Psoas muscle (tissue), 8 donors: ENCODE results near the gene SRSF12. TPM values are rescaled to one million over a fixed set of nuclear protein-coding genes. Genes with fewer than 3 reads are reported as not detected.

Experiments
- ATAC-seq, 4 donors: fragments of 200-7000 bp; cut with Tn5 transposase; one replicate each; pipeline ENCODE4 v1.9.1; 2020; ENCODE audit warnings: moderate library complexity in 3 of 4, mild to moderate bottlenecking in 2 of 4
- DNase-seq, 2 donors: peaks; one replicate each; pipeline ENCODE4 v3.0.0-alpha.2; 2020
- H3K27ac ChIP-seq: fragments of 200-600 bp; one replicate; pipeline ENCODE4 v1.8.0; 2022
- H3K27me3 ChIP-seq, 3 donors: fragments of 200-600 bp in 1 of 3; one replicate each; pipeline versions ENCODE4 v1.6.1 to v1.8.0; 2013 to 2022; ENCODE audit warnings: low read length in 2 of 3, mild to moderate bottlenecking in 2 of 3, moderate library complexity in 1 of 3; ENCODE audit not compliant: insufficient read depth in 3 of 3
- H3K36me3 ChIP-seq, 2 donors: fragments of 200-600 bp in 1 of 2; one replicate each; pipeline versions ENCODE4 v1.6.1 to v1.8.0; 2013 to 2022; ENCODE audit warnings: low read depth in 1 of 2, mild to moderate bottlenecking in 1 of 2, moderate library complexity in 1 of 2; ENCODE audit not compliant: insufficient read depth in 1 of 2
- H3K4me1 ChIP-seq: fragments of 200-600 bp; one replicate; pipeline ENCODE4 v1.8.0; 2022
- H3K4me3 ChIP-seq: fragments of 200-600 bp; one replicate; pipeline ENCODE4 v1.8.0; 2022; ENCODE audit warnings: mild to moderate bottlenecking
- H3K9me3 ChIP-seq: fragments of 200-600 bp; one replicate; pipeline ENCODE4 v1.8.0; 2022
- CTCF ChIP-seq: fragments of 200-600 bp; IDR thresholded peaks from one replicate; pipeline ENCODE4 v1.8.0; 2022; ENCODE audit warnings: antibody characterized with exemption
- WGBS, 3 donors: extraction: QIAGEN DNeasy Blood & Tissue Kit; methylation state at CpG; one replicate each; pipeline versions ENCODE4 v1.1.6 to v1.1.7; 2013; 5-methylcytosine and 5-hydroxymethylcytosine counted together
- intact Hi-C, 2 donors: fragments of 100-400 bp; cut with DNase I; formaldehyde crosslinking; loops; one replicate each; pipeline versions ENCODE4 v1.11.0 to v1.14.2; 2022
- polyA plus RNA-seq, 3 donors: library from polyadenylated mRNA; stranded (reverse); fragments of 200-250 nt; gene quantifications; one replicate each; pipeline ENCODE4 v1.2.3, GENCODE V29; 2013
- total RNA-seq, 4 donors: library from RNA; stranded (reverse); fragmentation: NEBNext Ultra II Directional in 2 of 4; extraction: Animal tissue kit (Norgen Biotek cat#: 25700) in 2 of 4; gene quantifications; one replicate each; pipeline versions ENCODE4 v1.2.1 to v1.2.4, GENCODE V29; 2021 to 2023
- donor health status: healthy with polysubstance abuse.
- donor health status: DM: no; HTN: no; CAD: no; lungs with moderate emphysema.
- donor health status: Bipolar disorder and iron deficiency.
- donor health status: healthy.
- donor health status: DM: yes; HTN: yes; CAD: no.
- donor health status: DM: no; HTN: no; CAD: no.
- donor health status: DM: no; HTN: no; CAD: no.
- donor health status: DM: yes; HTN: yes; CAD: no.

SRSF12 gene
- total and polyA plus RNA-seq, 7 donors = 0.09 to 0.71 (median 0.21) TPM

- H3K9me3 ChIP-seq = no peaks in the 10 kb centered on the region
- H3K36me3 ChIP-seq = peaks cover 0 to 87% of the 10 kb centered on the region in 2 donors
- no peaks in the 10 kb centered on the region for H3K27me3 ChIP-seq
- WGBS, 3 donors = 78 to 89% (median 85%) methylated on average over 1 of the region's 1 CpG
- peaks cover 14% of the 10 kb centered on the region for H3K4me1 ChIP-seq
- ATAC-seq (no peak), DNase-seq (no peak)
- intact Hi-C loops = no loop called here
- peak overlapping the region; percentile 28 for H3K27ac ChIP-seq
- no peak overlapping the region for H3K4me3 ChIP-seq
- TF ChIP-seq CTCF = no peak
Measured at GRCh38 chr6:89154131-89154530, 36.3 kb upstream of the SRSF12 start.

- intact Hi-C loops = loop anchor here in 1 of 2 donors (10.0 kb wide), 1 partner anchor 113 kb away; no protein-coding TSS in a partner anchor
- 60 to 77% (median 66%) methylated on average over 17 of the region's 17 CpGs for WGBS, 3 donors
- Histone ChIP-seq H3K27me3 (no peaks in the 10 kb centered on the region), H3K4me3 (peak overlapping the region; percentile 95), H3K36me3 (peaks cover 0 to 37% of the 10 kb centered on the region in 2 donors), H3K9me3 (no peaks in the 10 kb centered on the region), H3K4me1 (peaks cover 20% of the 10 kb centered on the region), H3K27ac (peak overlapping the region; percentile 100)
- ATAC-seq (no peak), DNase-seq (peak in 1 of 2 donors; percentile 56)
- TF ChIP-seq CTCF = no peak
Measured at GRCh38 chr6:89148016-89148750, 30.3 kb upstream of the SRSF12 start.

GRCh38 chr6:89146718-89147700, 29.1 kb upstream of the SRSF12 start:
- H3K27me3 ChIP-seq = no peaks in the 10 kb centered on the region
- peak overlapping the region; percentile 100 for H3K27ac ChIP-seq
- TF ChIP-seq CTCF = no peak
- WGBS, 3 donors = 23 to 25% (median 25%) methylated on average over 26 of the region's 26 CpGs
- H3K36me3 ChIP-seq = peaks cover 0 to 33% of the 10 kb centered on the region in 2 donors
- H3K4me1 ChIP-seq = peaks cover 13% of the 10 kb centered on the region
- no peaks in the 10 kb centered on the region for H3K9me3 ChIP-seq
- peak overlapping the region; percentile 95 for H3K4me3 ChIP-seq
- intact Hi-C loops = loop anchor here (2.0 to 10.0 kb wide), 2 partner anchors 64 to 112 kb away; no protein-coding TSS in a partner anchor
- ATAC-seq (peak; percentile 77 to 90 (median 82)), DNase-seq (peak in 1 of 2 donors; percentile 70)

GRCh38 chr6:89145956-89146717, 28.3 kb upstream of the SRSF12 start, which contains the start of gene PM20D2:
Gene PM20D2, plus strand, starts transcription at chr6:89146055. Its CDS starts 90 bp downstream, at chr6:89146145.
- WGBS, 3 donors = 0 to 1% (median 0%) methylated on average over 60 to 102 of the region's 102 CpGs
- H3K36me3 ChIP-seq = peaks cover 0 to 25% of the 10 kb centered on the region in 2 donors
- DNase-seq (peak; percentile 74 to 84), ATAC-seq (peak; percentile 83 to 88 (median 86))
- H3K27me3 ChIP-seq = no peaks in the 10 kb centered on the region
- no peaks in the 10 kb centered on the region for H3K9me3 ChIP-seq
- H3K4me3 ChIP-seq = peak within 1 kb of the TSS; percentile 95
- TF ChIP-seq CTCF = no peak
- intact Hi-C loops = loop anchor here (2.0 to 10.0 kb wide), 2 partner anchors 63 to 111 kb away; no protein-coding TSS in a partner anchor
- H3K27ac ChIP-seq = peak within 1 kb of the TSS; percentile 100
- peaks cover 5% of the 10 kb centered on the region for H3K4me1 ChIP-seq
